Ovary (tissue), 9 donors: Measurements from ENCODE around the gene TGFB2. TPM values are rescaled to one million over a fixed set of nuclear protein-coding genes. Genes with fewer than 3 reads are reported as not detected.
"Not testable (repeated sequence)": the region's sequence is repeated elsewhere in the genome, so short reads cannot be mapped to it uniquely, and the experiment has no call there.

Experiments used
- DNase-seq, 5 donors: peaks; one replicate each; pipeline ENCODE4 v3.0.0-alpha.2; 2019 to 2020
- H3K27ac ChIP-seq, 2 donors: fragments of 200-600 bp; one replicate each; pipeline versions ENCODE4 v1.5.1 to v1.8.0; 2019 to 2022
- H3K27me3 ChIP-seq: fragments of 200-600 bp; one replicate; pipeline ENCODE4 v1.8.0; 2022
- H3K36me3 ChIP-seq: fragments of 200-600 bp; sonication (generic); one replicate; pipeline ENCODE4 v1.5.1; 2019
- H3K4me1 ChIP-seq: one replicate; pipeline ENCODE4 v1.8.1; 2013; ENCODE audit warnings: mild to moderate bottlenecking, moderate library complexity; ENCODE audit not compliant: insufficient read depth
- H3K4me3 ChIP-seq: fragments of 200-600 bp; sonication (generic); one replicate; pipeline ENCODE4 v1.5.1; 2017
- H3K9me3 ChIP-seq, 2 donors: fragments of 200-600 bp in 1 of 2; sonication (generic) in 1 of 2; one replicate each; pipeline versions ENCODE4 v1.5.1 to v1.8.1; 2013 to 2019; ENCODE audit warnings: mild to moderate bottlenecking in 1 of 2, moderate library complexity in 1 of 2
- CTCF ChIP-seq, 3 donors: fragments of 450-650 bp in 2 of 3; fragments of 200-600 bp in 1 of 3; IDR thresholded peaks; one replicate each; pipeline versions ENCODE4 v1.5.1 to v1.8.0; 2016 to 2022; ENCODE audit warnings: antibody characterized with exemption in 3 of 3, mild to moderate bottlenecking in 1 of 3
- EP300 ChIP-seq: sonication (generic); formaldehyde crosslinking; IDR thresholded peaks from one replicate; pipeline ENCODE4 v1.6.1; 2017; ENCODE audit warnings: antibody characterized with exemption
- POLR2A ChIP-seq: fragments of 450-650 bp; IDR thresholded peaks from one replicate; pipeline ENCODE4 v1.6.1; 2017; ENCODE audit warnings: antibody characterized with exemption, mild to moderate bottlenecking, moderate library complexity
- WGBS, 3 donors: extraction: QIAGEN DNeasy Blood & Tissue Kit in 1 of 3; methylation state at CpG; one replicate each; pipeline versions ENCODE4 v1.1.5 to v1.1.7; 2013 to 2017; 5-methylcytosine and 5-hydroxymethylcytosine counted together
- intact Hi-C, 4 donors: fragments of 100-400 bp; cut with DNase I; formaldehyde crosslinking; loops; one replicate each; pipeline versions ENCODE4 v1.11.0 to v1.15.1; 2022 to 2023
- polyA plus RNA-seq, 2 donors: library from polyadenylated mRNA; stranded (reverse); fragments of 200-250 nt in 1 of 2; fragments of 350-450 nt in 1 of 2; fragmentation: Illumina TruSeq in 1 of 2; extraction: RNeasy Lipid Tissue Mini Kit (QIAGEN cat#74804) in 1 of 2; gene quantifications; one replicate each; pipeline ENCODE4 v1.2.3, GENCODE V29; 2013 to 2014
- total RNA-seq, 7 donors: library from RNA; depleted of rRNA in 2 of 7; stranded (reverse); fragments of >200 nt in 2 of 7; fragmentation: NEBNext Ultra II Directional in 3 of 7; extraction: Animal tissue kit (Norgen Biotek cat#: 25700) in 3 of 7; gene quantifications; one replicate each; pipeline versions ENCODE4 v1.1.0 to v1.2.4, GENCODE V29; 2016 to 2023
- donor health status: DM: no; HTN: no; CAD: no; lungs with moderate emphysema.
- donor health status: DM: no; HTN: no; CAD: no.
- donor health status: Bipolar disorder and iron deficiency.
- donor health status: DM: yes; HTN: yes; CAD: no.
- donor health status: DM: no; HTN: no; CAD: no.
- donor health status: DM: yes; HTN: yes; CAD: no.

TGFB2 gene
- total and polyA plus RNA-seq, 9 donors, result 3.8 to 29.4 (median 9.3) TPM

- DNase-seq, result no peak
- Histone ChIP-seq H3K27ac (no peak overlapping the region), H3K27me3 (no peaks in the 10 kb centered on the region), H3K36me3 (no peaks in the 10 kb centered on the region), H3K4me3 (no peak overlapping the region), H3K9me3 (no peaks in the 10 kb centered on the region), H3K4me1 (no peaks in the 10 kb centered on the region)
- WGBS, 3 donors, result 91 to 98% (median 96%) methylated on average over 3 of the region's 3 CpGs
- intact Hi-C loops, result no loop called here
- TF ChIP-seq CTCF (IDR thresholded peaks at IDR 0.05) (no peak), POLR2A (no peak), EP300 (no peak)
These were observed 30.8 kb upstream of the TGFB2 start for GRCh38 chr1:218314316-218314715.

DNA sequence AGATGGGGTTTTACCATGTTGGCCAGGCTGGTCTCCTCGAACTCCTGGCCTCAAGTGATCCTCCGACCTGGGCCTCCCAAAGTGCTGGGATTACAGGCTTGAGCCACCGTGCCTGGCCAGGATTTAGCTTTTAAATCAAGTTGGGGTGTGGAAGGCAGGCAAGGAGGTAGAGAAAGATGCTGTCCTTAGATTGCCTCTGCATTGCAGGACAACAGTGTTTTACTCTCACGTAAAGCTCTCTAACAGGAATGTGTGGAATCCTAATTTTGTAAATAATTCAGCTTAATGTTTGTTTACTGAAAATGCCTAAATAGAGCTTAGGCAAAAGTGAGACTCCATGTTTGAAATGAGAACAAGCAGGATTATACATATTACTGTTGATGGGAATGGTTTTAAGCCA, 29.5 kb upstream of the TGFB2 start:
- 72 to 77% (median 74%) methylated on average over 4 of the region's 4 CpGs for WGBS, 3 donors
- Histone ChIP-seq H3K9me3 (no peaks in the 10 kb centered on the region), H3K4me1 (no peaks in the 10 kb centered on the region), H3K4me3 (no peak overlapping the region), H3K36me3 (no peaks in the 10 kb centered on the region), H3K27ac (no peak overlapping the region), H3K27me3 (no peaks in the 10 kb centered on the region)
- TF ChIP-seq CTCF (IDR thresholded peaks at IDR 0.05) (no peak), POLR2A (no peak), EP300 (no peak)
- no peak for DNase-seq
- intact Hi-C loops, result no loop called here

DNA sequence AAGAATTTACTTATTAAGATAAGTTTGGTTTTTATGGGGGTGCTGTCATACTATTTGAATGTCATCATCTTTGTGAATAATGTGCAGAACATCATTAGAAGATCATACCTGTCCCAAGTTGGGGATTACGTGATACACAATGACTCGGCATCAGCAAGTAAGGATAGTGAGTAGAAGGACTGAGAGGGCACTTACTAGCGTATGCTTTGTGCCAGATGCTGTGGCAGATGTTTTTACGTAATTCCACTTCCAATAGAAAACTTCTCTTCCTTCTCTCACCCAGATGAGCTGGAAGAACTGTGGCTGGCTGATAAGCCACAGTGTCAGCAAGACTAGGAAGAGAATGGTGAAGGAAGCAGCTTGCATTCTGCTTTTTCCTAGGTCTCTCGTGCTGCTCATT, 28.1 kb upstream of the TGFB2 start:
- no peak overlapping the region for H3K4me3 ChIP-seq
- no peak for TF ChIP-seq EP300
- no peak for TF ChIP-seq POLR2A
- TF ChIP-seq CTCF (IDR thresholded peaks at IDR 0.05), result no peak
- no peaks in the 10 kb centered on the region for H3K36me3 ChIP-seq
- DNase-seq, result no peak
- 88 to 94% (median 90%) methylated on average over 5 of the region's 5 CpGs for WGBS, 3 donors
- intact Hi-C loops, result no loop called here
- H3K4me1 ChIP-seq, result no peaks in the 10 kb centered on the region
- no peak overlapping the region for H3K27ac ChIP-seq
- H3K27me3 ChIP-seq, result no peaks in the 10 kb centered on the region
- no peaks in the 10 kb centered on the region for H3K9me3 ChIP-seq

DNA sequence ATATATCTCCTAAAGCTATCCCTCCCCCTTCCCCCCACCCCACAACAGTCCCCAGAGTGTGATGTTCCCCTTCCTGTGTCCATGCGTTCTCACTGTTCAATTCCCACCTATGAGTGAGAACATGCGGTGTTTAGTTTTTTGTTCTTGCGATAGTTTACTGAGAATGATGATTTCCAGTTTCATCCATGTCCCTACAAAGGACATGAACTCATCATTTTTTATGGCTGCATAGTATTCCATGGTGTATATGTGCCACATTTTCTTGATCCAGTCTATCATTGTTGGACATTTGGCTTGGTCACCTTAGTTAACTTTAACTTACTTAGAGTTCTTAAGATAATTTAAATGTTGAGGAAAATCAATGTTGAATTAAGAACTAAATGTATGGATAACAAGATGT, 25.0 kb upstream of the TGFB2 start:
- H3K4me3 ChIP-seq, H3K36me3 ChIP-seq, H3K9me3 ChIP-seq, H3K27ac ChIP-seq, DNase-seq, H3K27me3 ChIP-seq, H3K4me1 ChIP-seq: not testable (repeated sequence)
- 90 to 100% (median 100%) methylated on average over 2 to 3 of the region's 3 CpGs for WGBS, 3 donors
- intact Hi-C loops, result loop anchor here (10.0 kb wide), 4 partner anchors 745 to 1495 kb away; no protein-coding TSS in a partner anchor

- H3K27ac ChIP-seq, result no peak overlapping the region
- no peaks in the 10 kb centered on the region for H3K9me3 ChIP-seq
- H3K36me3 ChIP-seq, result no peaks in the 10 kb centered on the region
- H3K27me3 ChIP-seq, result no peaks in the 10 kb centered on the region
- intact Hi-C loops, result loop anchor here (10.0 kb wide), 4 partner anchors 742 to 1492 kb away; no protein-coding TSS in a partner anchor
- 95 to 97% (median 96%) methylated on average over 17 of the region's 17 CpGs for WGBS, 3 donors
- H3K4me3 ChIP-seq, result no peak overlapping the region
- DNase-seq, result no peak
- no peaks in the 10 kb centered on the region for H3K4me1 ChIP-seq
- no peak for TF ChIP-seq EP300
- TF ChIP-seq POLR2A, result no peak
- TF ChIP-seq CTCF (IDR thresholded peaks at IDR 0.05), result no peak
These were observed 22.4 kb upstream of the TGFB2 start for GRCh38 chr1:218322762-218323161.
